GM23338 (cell line): Measurements from ENCODE around the gene SYK. TPM values are rescaled to one million over a fixed set of nuclear protein-coding genes. Genes with fewer than 3 reads are reported as not detected.

ENCODE experiments used
- ATAC-seq: fragments of 200-7000 bp; cut with Tn5 transposase; 3 replicates; pipeline ENCODE4 v1.9.1; 2020
- DNase-seq: peaks from one replicate; pipeline ENCODE4 v3.0.0-alpha.2; 2015; ENCODE audit warnings: low spot score
- H2AFZ ChIP-seq: fragments of 200-600 bp; sonication (generic); 2 replicates; pipeline ENCODE4 v1.8.0; 2016; ENCODE audit warnings: antibody characterized with exemption, mild to moderate bottlenecking, moderate library complexity
- H3F3A ChIP-seq: fragments of 200-600 bp; sonication (generic); replicated peaks from 2 replicates; pipeline ENCODE4 v1.8.0; 2017; ENCODE audit warnings: antibody characterized with exemption, mixed run types, low read depth
- H3K27ac ChIP-seq: fragments of 200-600 bp; sonication (generic); 2 replicates; pipeline ENCODE4 v1.6.1; 2016; ENCODE audit warnings: low read depth
- H3K27me3 ChIP-seq: fragments of 200-600 bp; sonication (generic); 2 replicates; pipeline ENCODE4 v1.8.0; 2016; ENCODE audit warnings: mild to moderate bottlenecking, mixed run types, moderate library complexity; ENCODE audit not compliant: insufficient read depth
- H3K36me3 ChIP-seq: fragments of 200-600 bp; sonication (generic); 2 replicates; pipeline ENCODE4 v1.8.0; 2016; ENCODE audit warnings: mild to moderate bottlenecking; ENCODE audit not compliant: insufficient read depth
- H3K4me1 ChIP-seq: fragments of 200-600 bp; sonication (generic); 2 replicates; pipeline ENCODE4 v1.8.0; 2016; ENCODE audit warnings: mild to moderate bottlenecking, moderate library complexity; ENCODE audit not compliant: insufficient read depth
- H3K4me2 ChIP-seq: fragments of 200-600 bp; sonication (generic); 2 replicates; pipeline ENCODE4 v1.7.1; 2017; ENCODE audit warnings: mixed run types
- H3K4me3 ChIP-seq: fragments of 200-600 bp; sonication (generic); 2 replicates; pipeline ENCODE4 v1.6.1; 2016; ENCODE audit warnings: mixed run types
- H3K79me2 ChIP-seq: fragments of 200-600 bp; sonication (generic); replicated peaks from 2 replicates; pipeline ENCODE4 v1.8.0; 2017; ENCODE audit warnings: mild to moderate bottlenecking; ENCODE audit not compliant: insufficient read depth
- H3K9me2 ChIP-seq: fragments of 200-600 bp; sonication (generic); 2 replicates; pipeline ENCODE4 v1.8.0; 2017; ENCODE audit not compliant: insufficient read depth
- H4K20me1 ChIP-seq: fragments of 200-600 bp; sonication (generic); replicated peaks from 2 replicates; pipeline ENCODE4 v1.8.0; 2017; ENCODE audit warnings: mild to moderate bottlenecking; ENCODE audit not compliant: insufficient read depth
- H3K27ac Mint-ChIP-seq: 2 replicates; pipeline ENCODE4 v1.8.0; 2020; ENCODE audit warnings: inconsistent platforms, mild to moderate bottlenecking, moderate library complexity, mixed read lengths
- H3K27me3 Mint-ChIP-seq: 3 replicates; pipeline ENCODE4 v1.8.0; 2022; ENCODE audit warnings: low read depth, mild to moderate bottlenecking, moderate library complexity, mixed read lengths, inconsistent platforms; ENCODE audit not compliant: insufficient read depth, poor library complexity
- H3K36me3 Mint-ChIP-seq: 3 replicates; pipeline ENCODE4 v1.8.0; 2021; ENCODE audit warnings: low read depth, mild to moderate bottlenecking, inconsistent platforms, moderate library complexity, mixed read lengths
- H3K4me1 Mint-ChIP-seq: 3 replicates; pipeline ENCODE4 v1.8.0; 2020; ENCODE audit warnings: mild to moderate bottlenecking, inconsistent platforms, mixed read lengths
- H3K4me3 Mint-ChIP-seq: 3 replicates; pipeline ENCODE4 v1.8.0; 2021; ENCODE audit warnings: moderate library complexity, mild to moderate bottlenecking, inconsistent platforms, mixed read lengths
- H3K9me3 Mint-ChIP-seq: 3 replicates; pipeline ENCODE4 v1.8.0; 2020; ENCODE audit warnings: moderate library complexity, mild to moderate bottlenecking, inconsistent platforms, mixed read lengths
- CREB1 ChIP-seq: fragments of 250-450 bp; sonication (Bioruptor Pico); IDR thresholded peaks from 2 replicates; pipeline ENCODE4 v1.5.0; 2020; ENCODE audit warnings: low read depth, mild to moderate bottlenecking, moderate library complexity
- EZH2 ChIP-seq: fragments of 200-600 bp; sonication (generic); IDR thresholded peaks from one replicate; pipeline ENCODE4 v1.8.0; 2017; ENCODE audit warnings: antibody characterized with exemption, mild to moderate bottlenecking, low read depth; ENCODE audit not compliant: unreplicated experiment
- NANOG ChIP-seq: IDR thresholded peaks from 2 replicates; pipeline ENCODE4 v1.6.1; 2016; ENCODE audit warnings: antibody characterized with exemption, borderline replicate concordance
- POLR2AphosphoS5 ChIP-seq: IDR thresholded peaks from 2 replicates; pipeline ENCODE4 v1.6.1; 2016; ENCODE audit warnings: antibody characterized with exemption, low read depth
- ZNF114 ChIP-seq: fragments of 250-450 bp; sonication (Bioruptor Pico); IDR thresholded peaks from 2 replicates; pipeline ENCODE4 v1.5.0; 2020; ENCODE audit warnings: mild to moderate bottlenecking, moderate library complexity
- ZNF462 ChIP-seq: fragments of 250-450 bp; sonication (Bioruptor Pico); IDR thresholded peaks from 2 replicates; pipeline ENCODE4 v1.5.0; 2020; ENCODE audit warnings: mild to moderate bottlenecking, moderate library complexity
- polyA plus RNA-seq: library from polyadenylated mRNA; unstranded; fragments of >200 nt; fragmentation: Nextera tagmentation; extraction: Ambion mirVana; gene quantifications from 2 replicates; pipeline ENCODE4 v1.2.1, GENCODE V29; 2016
- total RNA-seq: library from RNA; depleted of rRNA; stranded (reverse); fragments of >200 nt; shearing (Covaris generic); gene quantifications from 2 replicates; pipeline ENCODE4 v1.2.3, GENCODE V29; 2014
- TF ChIP-seq, protein P1 (sequence below): IDR thresholded peaks from 2 replicates; pipeline ENCODE4 v1.6.1; 2016; ENCODE audit warnings: antibody characterized with exemption

Gene SYK
- total and polyA plus RNA-seq, 2 experiments from 2014 or later = 1.5 to 5.8 TPM

DNA sequence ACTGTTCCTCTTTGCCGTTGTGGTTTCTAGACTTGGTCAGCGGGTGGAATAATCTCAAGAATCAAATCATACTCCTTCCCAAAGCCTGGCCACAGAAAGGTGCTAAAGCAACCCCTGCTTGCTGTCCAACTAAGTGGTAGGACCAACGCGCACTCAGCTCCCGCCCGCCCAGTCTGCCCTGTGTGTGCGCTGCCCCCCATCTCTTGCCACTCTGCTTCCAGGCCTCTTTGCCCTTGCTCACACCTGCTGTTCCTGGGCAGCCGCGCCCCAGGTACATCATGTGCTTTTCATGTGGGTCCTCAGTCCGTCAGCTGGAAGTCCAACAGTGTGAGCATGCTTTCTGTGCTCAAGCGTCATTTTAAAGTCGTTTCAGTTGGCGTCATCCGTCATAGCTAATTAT is 65.5 kb downstream of the SYK start:
- no peak overlapping the region for H3K4me3 Mint-ChIP-seq
- H3K36me3 Mint-ChIP-seq = no peaks in the 10 kb centered on the region
- DNase-seq (no peak), ATAC-seq (no peak)
- Histone ChIP-seq H3K9me2 (no peaks in the 10 kb centered on the region), H3F3A (no peaks in the 10 kb centered on the region), H3K27me3 (no peaks in the 10 kb centered on the region), H3K4me2 (no peak overlapping the region), H3K4me3 (no peak overlapping the region), H3K79me2 (no peaks in the 10 kb centered on the region), H2AFZ (no peak overlapping the region), H3K4me1 (peaks cover 9% of the 10 kb centered on the region), H4K20me1 (no peaks in the 10 kb centered on the region), H3K36me3 (no peaks in the 10 kb centered on the region), H3K27ac (no peak overlapping the region)
- no peaks in the 10 kb centered on the region for H3K9me3 Mint-ChIP-seq
- peaks cover 12% of the 10 kb centered on the region; the same call in 2 of the 3 replicates for H3K4me1 Mint-ChIP-seq
- H3K27me3 Mint-ChIP-seq = no peaks in the 10 kb centered on the region
- TF ChIP-seq POLR2AphosphoS5 = no peak
- no peak for TF ChIP-seq EZH2
- no peak for TF ChIP-seq CREB1 (CRISPR knock-in tag)
- H3K27ac Mint-ChIP-seq = no peak overlapping the region

DNA sequence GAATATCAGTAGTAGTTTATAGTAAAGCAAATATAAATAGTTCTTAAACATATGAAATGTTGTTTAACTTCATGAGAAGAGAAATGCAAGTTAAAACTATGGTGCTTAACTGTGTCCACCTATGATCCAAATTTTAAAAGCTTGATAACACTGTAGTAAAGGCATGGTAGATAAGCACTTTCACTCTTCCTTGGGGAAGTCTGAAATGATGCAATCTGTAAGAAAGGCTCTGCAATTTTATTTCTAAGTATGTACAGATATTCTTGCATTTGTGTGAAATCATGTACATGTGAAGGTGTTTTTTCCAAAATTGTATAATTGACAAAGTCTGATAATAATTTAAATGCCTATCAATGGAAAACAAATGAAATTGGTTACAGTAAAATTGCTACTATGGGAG is 66.9 kb downstream of the SYK start:
- Histone ChIP-seq H3F3A (no peaks in the 10 kb centered on the region), H3K79me2 (no peaks in the 10 kb centered on the region), H3K27me3 (no peaks in the 10 kb centered on the region), H3K9me2 (no peaks in the 10 kb centered on the region), H3K27ac (no peak overlapping the region), H3K36me3 (no peaks in the 10 kb centered on the region), H3K4me1 (peaks cover 9% of the 10 kb centered on the region), H3K4me2 (no peak overlapping the region), H3K4me3 (no peak overlapping the region), H2AFZ (no peak overlapping the region), H4K20me1 (no peaks in the 10 kb centered on the region)
- no peak overlapping the region for H3K27ac Mint-ChIP-seq
- no peak for TF ChIP-seq ZNF462 (CRISPR knock-in tag)
- TF ChIP-seq NANOG = no peak
- TF ChIP-seq ZNF114 (CRISPR knock-in tag) = no peak
- no peak for TF ChIP-seq CREB1 (CRISPR knock-in tag)
- TF ChIP-seq, protein P1, sequence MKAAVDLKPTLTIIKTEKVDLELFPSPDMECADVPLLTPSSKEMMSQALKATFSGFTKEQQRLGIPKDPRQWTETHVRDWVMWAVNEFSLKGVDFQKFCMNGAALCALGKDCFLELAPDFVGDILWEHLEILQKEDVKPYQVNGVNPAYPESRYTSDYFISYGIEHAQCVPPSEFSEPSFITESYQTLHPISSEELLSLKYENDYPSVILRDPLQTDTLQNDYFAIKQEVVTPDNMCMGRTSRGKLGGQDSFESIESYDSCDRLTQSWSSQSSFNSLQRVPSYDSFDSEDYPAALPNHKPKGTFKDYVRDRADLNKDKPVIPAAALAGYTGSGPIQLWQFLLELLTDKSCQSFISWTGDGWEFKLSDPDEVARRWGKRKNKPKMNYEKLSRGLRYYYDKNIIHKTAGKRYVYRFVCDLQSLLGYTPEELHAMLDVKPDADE = no peak
- ATAC-seq (no peak), DNase-seq (no peak)
- H3K27me3 Mint-ChIP-seq = no peaks in the 10 kb centered on the region
- no peaks in the 10 kb centered on the region for H3K9me3 Mint-ChIP-seq
- H3K36me3 Mint-ChIP-seq = no peaks in the 10 kb centered on the region
- peaks cover 12% of the 10 kb centered on the region; the same call in 2 of the 3 replicates for H3K4me1 Mint-ChIP-seq
- H3K4me3 Mint-ChIP-seq = no peak overlapping the region
